H1 (cell line): Measurements from ENCODE around the gene SSTR5.

Experiments
- BACH1 ChIP-seq: IDR thresholded peaks from 2 replicates; pipeline ENCODE4 v1.6.1; 2012; ENCODE audit warnings: low read length, improper control_type of control experiment
- BCL11A ChIP-seq, 2 experiments: IDR thresholded peaks; one replicate each; pipeline ENCODE4 v1.6.1; 2011; ENCODE audit warnings: low read depth in 2 of 2, low read length in 2 of 2, mild to moderate bottlenecking in 2 of 2
- CHD2 ChIP-seq: IDR thresholded peaks from 2 replicates; pipeline ENCODE4 v1.6.1; 2012; ENCODE audit warnings: low read length, improper control_type of control experiment
- EZH2 ChIP-seq: fragments of 200-600 bp; sonication (generic); IDR thresholded peaks from 2 replicates; pipeline ENCODE4 v1.7.1; 2012; ENCODE audit warnings: low read depth, mild to moderate bottlenecking, moderate library complexity, low read length, inconsistent platforms; ENCODE audit not compliant: severe bottlenecking
- PHF8 ChIP-seq: fragments of 200-600 bp; sonication (generic); conservative IDR thresholded peaks from 2 replicates; pipeline ENCODE4 v1.7.1; 2012; ENCODE audit warnings: low read depth, mild to moderate bottlenecking, inconsistent platforms, low read length, moderate library complexity
- POLR2A ChIP-seq, 2 experiments: IDR thresholded peaks; 1 replicate in 1 of 2; 2 replicates in 1 of 2; pipeline ENCODE4 v1.6.1; 2011; ENCODE audit warnings: low read depth in 2 of 2, low read length in 2 of 2, mild to moderate bottlenecking in 2 of 2; ENCODE audit errors: control extremely low read depth in 1 of 2
- POLR2AphosphoS5 ChIP-seq: IDR thresholded peaks from 2 replicates; pipeline ENCODE4 v1.6.1; 2011; ENCODE audit warnings: low read depth, low read length
- RAD21 ChIP-seq, 2 experiments: IDR thresholded peaks in 1 of 2; conservative IDR thresholded peaks in 1 of 2; 2 replicates each; pipeline ENCODE4 v1.6.1; 2011; ENCODE audit warnings: low read depth in 2 of 2, low read length in 2 of 2, improper control_type of control experiment in 1 of 2, inconsistent platforms in 1 of 2, mild to moderate bottlenecking in 1 of 2, moderate library complexity in 1 of 2
- TAF7 ChIP-seq: optimal IDR thresholded peaks from 2 replicates; pipeline ENCODE3; 2011; ENCODE audit warnings: low read depth, mild to moderate bottlenecking, inconsistent platforms, low read length, moderate library complexity, borderline replicate concordance
- TF ChIP-seq, protein P1 (sequence below), 3 experiments: IDR thresholded peaks; 1 replicate in 2 of 3; 2 replicates in 1 of 3; pipeline versions ENCODE4 v1.5.1 to v1.6.1; 2011; ENCODE audit warnings: low read length in 3 of 3, mild to moderate bottlenecking in 3 of 3, inconsistent platforms in 2 of 3, low read depth in 1 of 3, moderate library complexity in 1 of 3; ENCODE audit not compliant: insufficient read depth in 1 of 3; ENCODE audit errors: control extremely low read depth in 1 of 3
- TF ChIP-seq, protein P2 (sequence below): fragments of 300-600 bp; sonication (generic); IDR thresholded peaks from 2 replicates; pipeline ENCODE4 v1.7.1; 2012; ENCODE audit warnings: low read length, moderate library complexity, mild to moderate bottlenecking, inconsistent platforms; ENCODE audit not compliant: insufficient replicate concordance

DNA sequence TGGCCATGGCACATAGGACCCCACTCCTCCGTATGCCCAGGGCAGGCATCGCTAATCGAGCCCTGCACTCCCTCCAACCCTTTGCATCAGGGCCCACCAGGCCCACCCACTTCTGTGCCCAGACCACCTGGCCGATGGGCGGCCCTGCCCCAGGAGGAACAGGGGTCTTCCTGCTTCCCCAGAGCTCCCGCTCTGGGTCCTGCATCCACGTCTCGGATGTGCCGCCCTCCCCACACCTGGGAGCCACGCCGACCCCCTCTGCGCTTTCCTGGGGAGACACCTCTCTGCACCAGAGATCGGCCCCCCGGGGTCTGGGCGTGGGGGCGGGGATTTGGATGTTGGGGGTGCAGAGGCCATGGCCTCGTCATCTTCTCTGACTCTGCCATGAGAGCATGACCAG is 21.1 kb upstream of the SSTR5 start:
- no peak for TF ChIP-seq TAF7
- TF ChIP-seq, protein P1, sequence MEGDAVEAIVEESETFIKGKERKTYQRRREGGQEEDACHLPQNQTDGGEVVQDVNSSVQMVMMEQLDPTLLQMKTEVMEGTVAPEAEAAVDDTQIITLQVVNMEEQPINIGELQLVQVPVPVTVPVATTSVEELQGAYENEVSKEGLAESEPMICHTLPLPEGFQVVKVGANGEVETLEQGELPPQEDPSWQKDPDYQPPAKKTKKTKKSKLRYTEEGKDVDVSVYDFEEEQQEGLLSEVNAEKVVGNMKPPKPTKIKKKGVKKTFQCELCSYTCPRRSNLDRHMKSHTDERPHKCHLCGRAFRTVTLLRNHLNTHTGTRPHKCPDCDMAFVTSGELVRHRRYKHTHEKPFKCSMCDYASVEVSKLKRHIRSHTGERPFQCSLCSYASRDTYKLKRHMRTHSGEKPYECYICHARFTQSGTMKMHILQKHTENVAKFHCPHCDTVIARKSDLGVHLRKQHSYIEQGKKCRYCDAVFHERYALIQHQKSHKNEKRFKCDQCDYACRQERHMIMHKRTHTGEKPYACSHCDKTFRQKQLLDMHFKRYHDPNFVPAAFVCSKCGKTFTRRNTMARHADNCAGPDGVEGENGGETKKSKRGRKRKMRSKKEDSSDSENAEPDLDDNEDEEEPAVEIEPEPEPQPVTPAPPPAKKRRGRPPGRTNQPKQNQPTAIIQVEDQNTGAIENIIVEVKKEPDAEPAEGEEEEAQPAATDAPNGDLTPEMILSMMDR (IDR thresholded peaks at IDR 0.05; ENCODE audit: control extremely low read depth in 1 of 3, insufficient read depth in 1 of 3, low read depth in 1 of 3, low read length in 3 of 3) = no peak
- no peak for TF ChIP-seq CHD2
- TF ChIP-seq, protein P2, sequence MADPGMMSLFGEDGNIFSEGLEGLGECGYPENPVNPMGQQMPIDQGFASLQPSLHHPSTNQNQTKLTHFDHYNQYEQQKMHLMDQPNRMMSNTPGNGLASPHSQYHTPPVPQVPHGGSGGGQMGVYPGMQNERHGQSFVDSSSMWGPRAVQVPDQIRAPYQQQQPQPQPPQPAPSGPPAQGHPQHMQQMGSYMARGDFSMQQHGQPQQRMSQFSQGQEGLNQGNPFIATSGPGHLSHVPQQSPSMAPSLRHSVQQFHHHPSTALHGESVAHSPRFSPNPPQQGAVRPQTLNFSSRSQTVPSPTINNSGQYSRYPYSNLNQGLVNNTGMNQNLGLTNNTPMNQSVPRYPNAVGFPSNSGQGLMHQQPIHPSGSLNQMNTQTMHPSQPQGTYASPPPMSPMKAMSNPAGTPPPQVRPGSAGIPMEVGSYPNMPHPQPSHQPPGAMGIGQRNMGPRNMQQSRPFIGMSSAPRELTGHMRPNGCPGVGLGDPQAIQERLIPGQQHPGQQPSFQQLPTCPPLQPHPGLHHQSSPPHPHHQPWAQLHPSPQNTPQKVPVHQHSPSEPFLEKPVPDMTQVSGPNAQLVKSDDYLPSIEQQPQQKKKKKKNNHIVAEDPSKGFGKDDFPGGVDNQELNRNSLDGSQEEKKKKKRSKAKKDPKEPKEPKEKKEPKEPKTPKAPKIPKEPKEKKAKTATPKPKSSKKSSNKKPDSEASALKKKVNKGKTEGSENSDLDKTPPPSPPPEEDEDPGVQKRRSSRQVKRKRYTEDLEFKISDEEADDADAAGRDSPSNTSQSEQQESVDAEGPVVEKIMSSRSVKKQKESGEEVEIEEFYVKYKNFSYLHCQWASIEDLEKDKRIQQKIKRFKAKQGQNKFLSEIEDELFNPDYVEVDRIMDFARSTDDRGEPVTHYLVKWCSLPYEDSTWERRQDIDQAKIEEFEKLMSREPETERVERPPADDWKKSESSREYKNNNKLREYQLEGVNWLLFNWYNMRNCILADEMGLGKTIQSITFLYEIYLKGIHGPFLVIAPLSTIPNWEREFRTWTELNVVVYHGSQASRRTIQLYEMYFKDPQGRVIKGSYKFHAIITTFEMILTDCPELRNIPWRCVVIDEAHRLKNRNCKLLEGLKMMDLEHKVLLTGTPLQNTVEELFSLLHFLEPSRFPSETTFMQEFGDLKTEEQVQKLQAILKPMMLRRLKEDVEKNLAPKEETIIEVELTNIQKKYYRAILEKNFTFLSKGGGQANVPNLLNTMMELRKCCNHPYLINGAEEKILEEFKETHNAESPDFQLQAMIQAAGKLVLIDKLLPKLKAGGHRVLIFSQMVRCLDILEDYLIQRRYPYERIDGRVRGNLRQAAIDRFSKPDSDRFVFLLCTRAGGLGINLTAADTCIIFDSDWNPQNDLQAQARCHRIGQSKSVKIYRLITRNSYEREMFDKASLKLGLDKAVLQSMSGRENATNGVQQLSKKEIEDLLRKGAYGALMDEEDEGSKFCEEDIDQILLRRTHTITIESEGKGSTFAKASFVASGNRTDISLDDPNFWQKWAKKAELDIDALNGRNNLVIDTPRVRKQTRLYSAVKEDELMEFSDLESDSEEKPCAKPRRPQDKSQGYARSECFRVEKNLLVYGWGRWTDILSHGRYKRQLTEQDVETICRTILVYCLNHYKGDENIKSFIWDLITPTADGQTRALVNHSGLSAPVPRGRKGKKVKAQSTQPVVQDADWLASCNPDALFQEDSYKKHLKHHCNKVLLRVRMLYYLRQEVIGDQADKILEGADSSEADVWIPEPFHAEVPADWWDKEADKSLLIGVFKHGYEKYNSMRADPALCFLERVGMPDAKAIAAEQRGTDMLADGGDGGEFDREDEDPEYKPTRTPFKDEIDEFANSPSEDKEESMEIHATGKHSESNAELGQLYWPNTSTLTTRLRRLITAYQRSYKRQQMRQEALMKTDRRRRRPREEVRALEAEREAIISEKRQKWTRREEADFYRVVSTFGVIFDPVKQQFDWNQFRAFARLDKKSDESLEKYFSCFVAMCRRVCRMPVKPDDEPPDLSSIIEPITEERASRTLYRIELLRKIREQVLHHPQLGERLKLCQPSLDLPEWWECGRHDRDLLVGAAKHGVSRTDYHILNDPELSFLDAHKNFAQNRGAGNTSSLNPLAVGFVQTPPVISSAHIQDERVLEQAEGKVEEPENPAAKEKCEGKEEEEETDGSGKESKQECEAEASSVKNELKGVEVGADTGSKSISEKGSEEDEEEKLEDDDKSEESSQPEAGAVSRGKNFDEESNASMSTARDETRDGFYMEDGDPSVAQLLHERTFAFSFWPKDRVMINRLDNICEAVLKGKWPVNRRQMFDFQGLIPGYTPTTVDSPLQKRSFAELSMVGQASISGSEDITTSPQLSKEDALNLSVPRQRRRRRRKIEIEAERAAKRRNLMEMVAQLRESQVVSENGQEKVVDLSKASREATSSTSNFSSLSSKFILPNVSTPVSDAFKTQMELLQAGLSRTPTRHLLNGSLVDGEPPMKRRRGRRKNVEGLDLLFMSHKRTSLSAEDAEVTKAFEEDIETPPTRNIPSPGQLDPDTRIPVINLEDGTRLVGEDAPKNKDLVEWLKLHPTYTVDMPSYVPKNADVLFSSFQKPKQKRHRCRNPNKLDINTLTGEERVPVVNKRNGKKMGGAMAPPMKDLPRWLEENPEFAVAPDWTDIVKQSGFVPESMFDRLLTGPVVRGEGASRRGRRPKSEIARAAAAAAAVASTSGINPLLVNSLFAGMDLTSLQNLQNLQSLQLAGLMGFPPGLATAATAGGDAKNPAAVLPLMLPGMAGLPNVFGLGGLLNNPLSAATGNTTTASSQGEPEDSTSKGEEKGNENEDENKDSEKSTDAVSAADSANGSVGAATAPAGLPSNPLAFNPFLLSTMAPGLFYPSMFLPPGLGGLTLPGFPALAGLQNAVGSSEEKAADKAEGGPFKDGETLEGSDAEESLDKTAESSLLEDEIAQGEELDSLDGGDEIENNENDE = no peak
- TF ChIP-seq RAD21 (IDR thresholded peaks at IDR 0.05 in 1 of 2, conservative IDR thresholded peaks at IDR 0.05 in 1 of 2; ENCODE audit: low read depth in 2 of 2, low read length in 2 of 2) = no peak
- TF ChIP-seq POLR2A (IDR thresholded peaks at IDR 0.05; ENCODE audit: control extremely low read depth in 1 of 2, low read depth in 2 of 2, low read length in 2 of 2) = no peak
- no peak for TF ChIP-seq BACH1
- TF ChIP-seq POLR2AphosphoS5 = no peak
- TF ChIP-seq BCL11A (IDR thresholded peaks at IDR 0.05; ENCODE audit: low read depth in 2 of 2, low read length in 2 of 2) = no peak
- TF ChIP-seq PHF8 = no peak
- no peak for TF ChIP-seq EZH2
